Stimulated activated memory B cell treated with anti-CD40 and anti-IgM and Interleukin-4, amounts not matched to agents 10 μg/mL and 1 μg/mL and 100 μg/mL, for 72 hours (primary cell): ENCODE measurements around the gene GJB3.
A peak's percentile ranks its signal among the peaks of the same experiment; 100 is the strongest.
"Not testable (repeated sequence)": the region's sequence is repeated elsewhere in the genome, so short reads cannot be mapped to it uniquely, and the experiment has no call there.

ENCODE experiments used
- ATAC-seq: fragments of 150-1000 bp; cut with Tn5 transposase; 2 replicates; pipeline ENCODE4 v1.10.0; 2021
- H3K27ac Mint-ChIP-seq: one replicate; pipeline ENCODE4 v1.8.0; 2022; ENCODE audit warnings: mild to moderate bottlenecking, mixed read lengths
- H3K27me3 Mint-ChIP-seq: one replicate; pipeline ENCODE4 v1.8.0; 2022; ENCODE audit warnings: mixed read lengths
- H3K36me3 Mint-ChIP-seq: one replicate; pipeline ENCODE4 v1.8.0; 2022; ENCODE audit warnings: mixed read lengths
- H3K4me1 Mint-ChIP-seq: one replicate; pipeline ENCODE4 v1.8.0; 2022; ENCODE audit warnings: mixed read lengths
- H3K4me3 Mint-ChIP-seq: one replicate; pipeline ENCODE4 v1.8.0; 2022; ENCODE audit warnings: mild to moderate bottlenecking, moderate library complexity, mixed read lengths
- H3K9me3 Mint-ChIP-seq: one replicate; pipeline ENCODE4 v1.8.0; 2022; ENCODE audit warnings: mixed read lengths

Gene GJB3

GRCh38 chr1:34790985-34791384 is 10.0 kb downstream of the GJB3 start:
- Mint-ChIP-seq H3K9me3 (no peaks in the 10 kb centered on the region), H3K4me3 (no peak overlapping the region), H3K36me3 (peaks cover 14% of the 10 kb centered on the region), H3K27ac (no peak overlapping the region), H3K4me1 (peaks cover 25% of the 10 kb centered on the region), H3K27me3 (peaks cover 67% of the 10 kb centered on the region)
- no peak for ATAC-seq

- Mint-ChIP-seq H3K9me3 (no peaks in the 10 kb centered on the region), H3K27ac (no peak overlapping the region), H3K4me1 (peaks cover 24% of the 10 kb centered on the region), H3K4me3 (no peak overlapping the region), H3K36me3 (peaks cover 14% of the 10 kb centered on the region), H3K27me3 (peaks cover 57% of the 10 kb centered on the region)
- no peak for ATAC-seq
Observed at GRCh38 chr1:34792424-34792823, 11.4 kb downstream of the GJB3 start.

GRCh38 chr1:34792868-34793727 is 12.1 kb downstream of the GJB3 start, which contains the start of gene GJA4:
GJA4 (plus strand) TSS chr1:34792999; CDS start chr1:34794214, 1,215 bp downstream.
- Mint-ChIP-seq H3K27me3 (peaks cover 57% of the 10 kb centered on the region), H3K4me3 (no peak within 1 kb of the TSS), H3K27ac (no peak within 1 kb of the TSS), H3K36me3 (peaks cover 14% of the 10 kb centered on the region), H3K9me3 (no peaks in the 10 kb centered on the region), H3K4me1 (peaks cover 24% of the 10 kb centered on the region)
- ATAC-seq = no peak

GRCh38 chr1:34794001-34794789 is 13.2 kb downstream of the GJB3 start:
- H3K27ac Mint-ChIP-seq = no peak overlapping the region
- H3K9me3 Mint-ChIP-seq = no peaks in the 10 kb centered on the region
- no peak overlapping the region for H3K4me3 Mint-ChIP-seq
- peaks cover 54% of the 10 kb centered on the region for H3K27me3 Mint-ChIP-seq
- H3K36me3 Mint-ChIP-seq = peaks cover 14% of the 10 kb centered on the region
- peaks cover 24% of the 10 kb centered on the region for H3K4me1 Mint-ChIP-seq
- ATAC-seq = no peak

- ATAC-seq = no peak
- H3K4me3 Mint-ChIP-seq = no peak overlapping the region
- H3K36me3 Mint-ChIP-seq = peaks cover 14% of the 10 kb centered on the region
Observed at GRCh38 chr1:34794790-34795180, 13.8 kb downstream of the GJB3 start.

GRCh38 chr1:34795916-34796315 is 14.9 kb downstream of the GJB3 start:
- no peak for ATAC-seq
- H3K4me3 Mint-ChIP-seq = no peak overlapping the region
- H3K36me3 Mint-ChIP-seq = peaks cover 14% of the 10 kb centered on the region
- H3K27ac Mint-ChIP-seq = no peak overlapping the region
- peaks cover 36% of the 10 kb centered on the region for H3K27me3 Mint-ChIP-seq
- H3K9me3 Mint-ChIP-seq = no peaks in the 10 kb centered on the region
- peaks cover 31% of the 10 kb centered on the region for H3K4me1 Mint-ChIP-seq

More at GRCh38 chr1:34794790-34795180, 13.8 kb downstream of the GJB3 start:
- Mint-ChIP-seq H3K27ac (no peak overlapping the region), H3K9me3 (no peaks in the 10 kb centered on the region), H3K27me3 (peaks cover 48% of the 10 kb centered on the region), H3K4me1 (peaks cover 24% of the 10 kb centered on the region)

- no peaks in the 10 kb centered on the region for H3K9me3 Mint-ChIP-seq
- ATAC-seq = peak; percentile 38
- H3K4me1 Mint-ChIP-seq = peaks cover 28% of the 10 kb centered on the region
Observed at GRCh38 chr1:34796990-34797389, 16.0 kb downstream of the GJB3 start.

GRCh38 chr1:34800214-34800613 is 19.2 kb downstream of the GJB3 start:
- peaks cover 19% of the 10 kb centered on the region for H3K36me3 Mint-ChIP-seq
- H3K4me1 Mint-ChIP-seq = peaks cover 14% of the 10 kb centered on the region
- ATAC-seq = no peak
- no peak overlapping the region for H3K4me3 Mint-ChIP-seq
- H3K9me3 Mint-ChIP-seq = peaks cover 4% of the 10 kb centered on the region
- peaks cover 3% of the 10 kb centered on the region for H3K27me3 Mint-ChIP-seq
- H3K27ac Mint-ChIP-seq = no peak overlapping the region

More at GRCh38 chr1:34796990-34797389, 16.0 kb downstream of the GJB3 start:
- Mint-ChIP-seq H3K27me3 (peaks cover 27% of the 10 kb centered on the region), H3K4me3 (no peak overlapping the region), H3K27ac (no peak overlapping the region), H3K36me3 (peaks cover 14% of the 10 kb centered on the region)

GRCh38 chr1:34803770-34804169 is 22.8 kb downstream of the GJB3 start:
- H3K27me3 Mint-ChIP-seq = no peaks in the 10 kb centered on the region

GRCh38 chr1:34806396-34806795 is 25.4 kb downstream of the GJB3 start:
- no peak overlapping the region for H3K4me3 Mint-ChIP-seq
- H3K4me1 Mint-ChIP-seq = no peaks in the 10 kb centered on the region
- H3K27ac Mint-ChIP-seq = no peak overlapping the region
- no peak for ATAC-seq
- peaks cover 40% of the 10 kb centered on the region for H3K36me3 Mint-ChIP-seq
- H3K27me3 Mint-ChIP-seq = no peaks in the 10 kb centered on the region
- H3K9me3 Mint-ChIP-seq = peaks cover 8% of the 10 kb centered on the region

More at GRCh38 chr1:34803770-34804169, 22.8 kb downstream of the GJB3 start:
- Mint-ChIP-seq H3K4me3 (no peak overlapping the region), H3K4me1 (peaks cover 8% of the 10 kb centered on the region), H3K9me3 (peaks cover 4% of the 10 kb centered on the region), H3K36me3 (peaks cover 27% of the 10 kb centered on the region), H3K27ac (no peak overlapping the region)
- ATAC-seq = no peak

- H3K4me3 Mint-ChIP-seq = no peak overlapping the region
- no peak for ATAC-seq
- peaks cover 8% of the 10 kb centered on the region for H3K9me3 Mint-ChIP-seq
- H3K27ac Mint-ChIP-seq = no peak overlapping the region
- H3K4me1 Mint-ChIP-seq = no peaks in the 10 kb centered on the region
- H3K36me3 Mint-ChIP-seq = peaks cover 43% of the 10 kb centered on the region
- H3K27me3 Mint-ChIP-seq = no peaks in the 10 kb centered on the region
Observed at GRCh38 chr1:34808051-34808810, 27.2 kb downstream of the GJB3 start.

- not testable (repeated sequence) for H3K4me1 Mint-ChIP-seq, H3K4me3 Mint-ChIP-seq, H3K9me3 Mint-ChIP-seq, H3K27ac Mint-ChIP-seq, ATAC-seq, H3K27me3 Mint-ChIP-seq
- H3K36me3 Mint-ChIP-seq = peaks cover 27% of the 10 kb centered on the region
Observed at GRCh38 chr1:34810781-34811180, 29.8 kb downstream of the GJB3 start.

- H3K27ac Mint-ChIP-seq = no peak overlapping the region
- H3K4me3 Mint-ChIP-seq = no peak overlapping the region
- peaks cover 7% of the 10 kb centered on the region for H3K36me3 Mint-ChIP-seq
- H3K27me3 Mint-ChIP-seq = no peaks in the 10 kb centered on the region
- no peaks in the 10 kb centered on the region for H3K9me3 Mint-ChIP-seq
- no peak for ATAC-seq
- H3K4me1 Mint-ChIP-seq = peaks cover under 1% of the 10 kb centered on the region
Observed at GRCh38 chr1:34816332-34816731, 35.3 kb downstream of the GJB3 start.

GRCh38 chr1:34816778-34817177 is 35.8 kb downstream of the GJB3 start:
- Mint-ChIP-seq H3K27ac (no peak overlapping the region), H3K4me1 (peaks cover 5% of the 10 kb centered on the region), H3K9me3 (no peaks in the 10 kb centered on the region), H3K4me3 (no peak overlapping the region), H3K27me3 (no peaks in the 10 kb centered on the region), H3K36me3 (peaks cover 7% of the 10 kb centered on the region)
- no peak for ATAC-seq

- not testable (repeated sequence) for H3K36me3 Mint-ChIP-seq, H3K27me3 Mint-ChIP-seq, H3K27ac Mint-ChIP-seq, H3K4me1 Mint-ChIP-seq, H3K4me3 Mint-ChIP-seq, ATAC-seq, H3K9me3 Mint-ChIP-seq
Observed at GRCh38 chr1:34818862-34819261, 37.8 kb downstream of the GJB3 start.
